GM19397 (cell line): ENCODE results near the gene ANAPC13.

ENCODE experiments used
- ATAC-seq: cut with Tn5 transposase; IDR thresholded peaks from one replicate; pipeline ENCODE4 v1.9.1; 2021; ENCODE audit warnings: mild to moderate bottlenecking, moderate library complexity; ENCODE audit not compliant: unreplicated experiment

ANAPC13 gene

GRCh38 chr3:134485718-134486576 lies at the start of gene ANAPC13, which contains the start of gene CEP63:
TSS of gene ANAPC13 (minus strand) at chr3:134485985. CDS start at chr3:134482904, 3,081 bp downstream.
TSS of gene CEP63 (plus strand) at chr3:134486057. CDS start at chr3:134495321, 9,264 bp downstream.
- ATAC-seq, result peak; percentile 87

DNA sequence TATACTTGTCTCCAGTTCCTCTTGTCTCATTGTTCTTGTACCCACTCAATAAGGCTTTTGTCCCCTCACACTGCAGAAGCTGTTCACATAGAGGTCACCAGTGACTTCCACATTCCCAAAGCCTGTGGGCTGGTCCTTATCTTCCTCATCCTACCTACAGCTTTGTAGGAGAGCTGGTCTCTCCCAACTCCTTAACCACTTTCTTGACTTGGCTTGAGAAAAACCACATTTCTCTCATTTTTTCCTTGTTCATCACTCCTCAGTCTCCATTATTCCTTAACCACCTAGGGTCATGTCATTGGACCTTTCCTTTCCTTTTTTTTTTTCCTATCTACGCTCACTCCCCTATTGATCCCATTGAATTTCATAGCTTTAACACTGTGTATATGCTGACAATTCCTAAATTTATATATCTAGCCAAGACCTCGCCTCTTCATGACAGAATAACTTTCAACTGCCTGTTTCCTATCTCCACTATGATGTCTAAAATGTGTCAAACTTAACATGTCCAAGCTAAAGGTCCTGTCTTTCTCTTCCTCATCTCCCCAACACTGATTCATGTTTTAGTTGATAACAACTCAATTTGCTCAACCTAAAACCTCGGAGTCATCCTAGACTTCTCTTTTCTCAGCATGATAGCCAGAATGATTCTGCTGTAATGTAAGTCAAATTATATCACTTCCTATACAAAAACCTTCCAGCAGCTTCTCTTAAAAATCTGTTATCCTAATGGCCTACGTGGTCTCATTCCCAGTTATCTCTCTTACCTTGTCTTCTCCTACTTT lies 49.6 kb upstream of the ANAPC13 start:
- ATAC-seq, result no peak

DNA sequence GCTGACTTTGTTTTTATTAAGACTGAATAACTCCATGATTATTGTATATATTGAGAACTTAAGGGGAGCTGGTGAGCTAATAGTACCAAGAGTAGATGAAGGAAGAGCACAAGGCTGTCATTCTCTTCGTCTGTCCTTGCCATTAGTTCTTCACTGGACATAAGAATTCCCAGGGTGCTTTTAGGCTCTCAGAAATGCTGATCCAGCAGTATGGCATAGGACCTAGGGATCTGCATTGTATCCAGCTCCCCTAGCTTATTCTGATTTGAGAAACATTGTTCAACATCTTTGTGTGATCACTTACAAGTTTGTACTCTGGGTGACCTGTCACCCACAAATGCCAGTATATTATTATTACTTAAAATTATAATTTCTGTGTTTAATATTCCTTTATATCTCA lies 47.7 kb upstream of the ANAPC13 start:
- no peak for ATAC-seq

DNA sequence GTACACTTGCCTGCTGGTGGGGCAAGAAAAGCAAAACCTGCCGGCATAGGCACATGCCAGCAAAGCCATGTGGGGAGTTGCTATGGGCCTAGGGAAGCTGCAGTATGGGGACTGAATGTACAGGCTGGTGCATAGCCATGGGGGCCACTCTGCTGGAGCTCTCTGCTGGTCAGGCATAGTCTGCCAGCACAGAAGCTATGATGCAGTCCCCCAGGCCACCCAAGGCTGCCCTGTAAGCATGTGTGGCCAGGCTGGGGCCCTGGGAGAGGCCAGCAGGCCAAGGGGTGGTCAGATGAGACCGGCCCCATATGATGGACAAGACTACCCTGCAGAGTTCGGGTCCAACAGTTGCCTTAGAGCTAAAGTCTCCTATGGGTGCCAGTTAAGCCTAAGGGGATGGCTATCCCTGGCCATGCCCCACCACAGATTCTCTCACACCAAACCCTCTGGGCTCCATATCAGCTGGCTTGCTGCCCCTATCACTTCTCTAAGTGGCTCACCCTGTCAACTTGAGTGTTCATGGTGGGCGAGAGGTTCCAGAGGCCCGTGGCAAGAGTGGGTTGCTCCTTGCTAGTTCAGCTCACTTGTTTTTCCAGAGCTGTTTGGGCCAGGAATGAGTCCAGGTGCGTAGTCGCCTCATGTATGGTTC lies 41.9 kb upstream of the ANAPC13 start:
- ATAC-seq, result no peak

GRCh38 chr3:134527037-134527436 lies 41.3 kb upstream of the ANAPC13 start:
- ATAC-seq, result no peak

DNA sequence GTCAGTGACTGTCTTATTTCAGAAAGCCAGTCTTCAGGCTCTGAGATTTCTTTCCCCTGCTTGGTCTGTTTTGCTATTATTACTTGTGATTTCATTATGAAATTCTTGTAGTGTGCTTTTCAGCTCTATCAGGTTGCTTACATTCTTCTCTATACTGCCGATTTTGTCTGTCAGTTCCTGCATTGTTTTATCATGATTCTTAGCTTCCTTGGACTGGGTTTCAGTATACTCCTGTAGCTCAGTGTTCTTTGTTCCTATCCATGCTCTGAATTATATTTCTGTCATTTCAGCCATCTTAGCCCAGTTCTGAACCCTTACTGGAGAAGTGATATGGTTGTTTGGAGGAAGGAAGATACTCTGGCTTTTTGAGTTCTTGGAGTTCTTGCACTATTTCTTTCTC lies 40.5 kb upstream of the ANAPC13 start:
- no peak for ATAC-seq

- no peak for ATAC-seq
Observed at GRCh38 chr3:134525293-134525692, 39.5 kb upstream of the ANAPC13 start.

- no peak for ATAC-seq
Observed at GRCh38 chr3:134522541-134522940, 36.8 kb upstream of the ANAPC13 start.

DNA sequence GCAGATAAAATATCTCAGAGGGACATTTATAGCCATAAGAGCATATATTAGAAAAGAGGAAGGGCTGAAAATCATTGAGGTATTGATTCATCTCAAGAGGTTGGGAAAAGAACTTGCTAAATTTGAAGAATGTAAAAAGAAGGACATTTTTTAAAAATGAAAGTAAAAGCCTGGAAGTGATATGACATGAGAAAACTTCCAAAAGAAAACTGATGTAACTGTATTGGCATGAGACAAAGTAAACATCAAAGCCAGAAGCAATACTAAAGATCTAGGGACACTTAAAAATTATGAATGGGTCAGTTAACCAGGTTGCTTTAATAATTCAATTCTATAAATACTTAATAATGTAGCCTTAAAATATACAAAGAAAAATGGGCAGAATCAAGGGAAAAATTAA lies 32.0 kb upstream of the ANAPC13 start:
- ATAC-seq, result no peak

GRCh38 chr3:134516905-134517304 lies 31.1 kb upstream of the ANAPC13 start:
- no peak for ATAC-seq

- ATAC-seq, result no peak
Observed at GRCh38 chr3:134511500-134511899, 25.7 kb upstream of the ANAPC13 start.

- no peak for ATAC-seq
Observed at GRCh38 chr3:134505485-134505884, 19.7 kb upstream of the ANAPC13 start.

- ATAC-seq, result no peak
Observed at GRCh38 chr3:134504132-134504531, 18.3 kb upstream of the ANAPC13 start.

GRCh38 chr3:134503266-134503665 lies 17.5 kb upstream of the ANAPC13 start:
- no peak for ATAC-seq

- no peak for ATAC-seq
Observed at GRCh38 chr3:134496471-134497071, 10.8 kb upstream of the ANAPC13 start.

DNA sequence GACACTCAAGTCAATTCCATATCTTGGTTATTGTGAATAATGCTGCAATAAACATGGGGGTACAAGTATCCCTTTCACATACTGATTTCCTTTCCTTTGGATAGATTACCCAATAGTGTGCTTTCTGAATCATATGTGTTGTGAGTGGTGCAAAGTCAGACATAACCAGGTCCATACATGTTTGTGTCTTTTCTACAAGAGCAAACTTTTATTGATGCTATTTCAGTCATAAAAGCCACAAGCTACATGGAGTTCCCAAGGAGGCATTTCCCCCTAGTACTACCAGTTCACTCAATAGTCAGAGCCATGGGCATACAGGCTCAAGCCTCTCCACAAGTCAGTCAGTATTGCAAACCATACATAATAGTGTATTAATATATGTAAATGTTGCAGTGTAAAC lies 10.2 kb upstream of the ANAPC13 start:
- ATAC-seq, result no peak

GRCh38 chr3:134494495-134494894 lies 8.7 kb upstream of the ANAPC13 start:
- ATAC-seq, result no peak

- ATAC-seq, result no peak
Observed at GRCh38 chr3:134487406-134487805, 1.6 kb upstream of the ANAPC13 start.

DNA sequence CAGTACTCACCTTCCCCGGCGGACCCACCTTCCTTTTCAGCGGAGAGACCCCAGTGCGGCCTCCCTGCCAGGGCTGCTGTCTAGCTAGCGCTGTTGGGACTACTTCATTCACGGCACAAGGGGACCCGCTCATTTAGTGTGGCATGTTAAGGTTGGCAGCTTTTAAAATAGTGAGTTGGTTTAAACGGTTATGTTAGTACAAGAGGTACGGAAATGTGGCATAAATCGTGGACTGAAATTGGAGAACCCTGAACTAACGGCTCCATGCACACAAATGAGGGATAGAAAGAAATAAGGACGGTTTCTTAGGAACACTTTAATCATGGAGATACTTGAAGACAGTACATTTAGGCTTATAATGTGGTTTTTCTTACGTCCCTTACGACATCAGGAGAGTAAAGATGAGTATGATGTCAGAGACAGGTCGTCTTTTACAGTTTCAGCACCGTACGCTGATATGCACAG lies 824 bp upstream of the ANAPC13 start:
- peak; percentile 4 for ATAC-seq

GRCh38 chr3:134485075-134485717 lies 589 bp downstream of the ANAPC13 start:
- peak; percentile 5 for ATAC-seq
